IPS DF 4.7 (cell line): ENCODE results near the gene NEO1.
"Not testable (repeated sequence)": the region's sequence is repeated elsewhere in the genome, so short reads cannot be mapped to it uniquely, and the experiment has no call there.

Experiments used
- DNase-seq: peaks from one replicate; pipeline ENCODE4 v3.0.0-alpha.2; 2013; ENCODE audit warnings: low spot score; ENCODE audit errors: extremely low read depth

NEO1 gene

DNA sequence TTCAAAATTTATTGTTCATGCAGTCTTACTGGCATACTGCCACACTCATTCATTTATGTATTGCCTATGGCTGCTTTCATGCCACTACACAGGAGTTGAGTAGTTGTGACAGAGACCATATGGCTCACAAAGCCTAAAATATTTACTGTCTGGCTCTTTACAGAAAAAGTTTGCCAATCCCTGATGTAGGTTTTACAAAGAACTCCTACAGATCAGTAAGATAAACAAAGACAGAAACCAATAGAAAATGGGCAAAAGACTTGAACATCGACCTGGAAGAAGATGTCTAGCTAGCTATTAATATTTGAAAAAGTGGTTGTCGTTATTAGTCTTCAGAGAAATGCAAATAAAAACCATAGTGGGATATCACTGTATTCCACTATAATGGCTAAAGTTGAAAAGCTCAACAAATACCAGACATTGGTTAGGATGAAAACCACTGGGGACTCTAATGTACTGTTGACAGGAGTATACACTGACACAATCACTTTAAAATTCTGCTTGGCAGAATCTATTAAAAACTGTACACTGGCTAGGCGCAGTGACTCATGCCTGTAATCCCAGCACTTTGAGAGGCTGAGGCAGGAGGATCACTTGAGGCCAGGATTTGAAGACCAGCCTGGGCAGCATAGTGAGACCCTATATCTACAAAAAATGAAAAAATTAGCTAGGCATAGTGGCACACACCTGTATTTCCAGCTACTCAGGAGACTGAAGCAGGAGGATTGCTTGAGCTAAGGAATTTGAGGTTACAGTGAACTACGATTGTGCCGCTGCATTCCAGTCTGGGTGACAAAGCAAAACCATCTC lies 87.7 kb downstream of the NEO1 start:
- DNase-seq: no peak

DNA sequence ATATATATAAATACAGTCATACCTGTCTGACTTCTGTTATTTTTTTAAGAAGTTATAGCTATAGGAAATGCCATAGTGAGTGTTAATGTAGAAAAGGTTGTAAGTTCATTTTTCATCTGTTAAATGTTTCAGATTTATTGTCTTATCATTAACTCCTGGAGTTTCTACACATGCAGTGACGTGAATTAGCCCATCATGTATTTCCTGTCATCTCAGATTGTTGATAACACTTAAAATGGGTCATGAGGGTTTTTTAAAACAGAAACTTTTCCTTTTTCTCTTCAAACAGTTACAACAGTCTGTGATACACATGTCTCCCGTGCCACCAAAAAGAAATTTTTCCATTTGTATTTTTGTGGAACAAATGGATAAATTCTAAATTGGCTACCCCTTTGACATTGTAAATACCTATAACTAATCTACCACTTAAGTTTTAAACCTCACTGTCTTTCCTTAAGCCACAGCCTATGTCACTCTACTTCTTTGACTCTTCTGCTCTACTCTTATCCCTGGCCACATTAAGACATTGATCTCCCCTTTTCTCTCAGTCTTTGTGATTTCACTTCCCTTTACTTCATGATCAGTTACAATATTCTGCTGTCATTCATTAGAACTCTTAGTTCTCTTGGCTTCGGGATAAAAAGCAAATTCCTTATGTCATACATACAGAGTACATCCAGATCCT lies 89.1 kb downstream of the NEO1 start:
- DNase-seq: no peak

DNA sequence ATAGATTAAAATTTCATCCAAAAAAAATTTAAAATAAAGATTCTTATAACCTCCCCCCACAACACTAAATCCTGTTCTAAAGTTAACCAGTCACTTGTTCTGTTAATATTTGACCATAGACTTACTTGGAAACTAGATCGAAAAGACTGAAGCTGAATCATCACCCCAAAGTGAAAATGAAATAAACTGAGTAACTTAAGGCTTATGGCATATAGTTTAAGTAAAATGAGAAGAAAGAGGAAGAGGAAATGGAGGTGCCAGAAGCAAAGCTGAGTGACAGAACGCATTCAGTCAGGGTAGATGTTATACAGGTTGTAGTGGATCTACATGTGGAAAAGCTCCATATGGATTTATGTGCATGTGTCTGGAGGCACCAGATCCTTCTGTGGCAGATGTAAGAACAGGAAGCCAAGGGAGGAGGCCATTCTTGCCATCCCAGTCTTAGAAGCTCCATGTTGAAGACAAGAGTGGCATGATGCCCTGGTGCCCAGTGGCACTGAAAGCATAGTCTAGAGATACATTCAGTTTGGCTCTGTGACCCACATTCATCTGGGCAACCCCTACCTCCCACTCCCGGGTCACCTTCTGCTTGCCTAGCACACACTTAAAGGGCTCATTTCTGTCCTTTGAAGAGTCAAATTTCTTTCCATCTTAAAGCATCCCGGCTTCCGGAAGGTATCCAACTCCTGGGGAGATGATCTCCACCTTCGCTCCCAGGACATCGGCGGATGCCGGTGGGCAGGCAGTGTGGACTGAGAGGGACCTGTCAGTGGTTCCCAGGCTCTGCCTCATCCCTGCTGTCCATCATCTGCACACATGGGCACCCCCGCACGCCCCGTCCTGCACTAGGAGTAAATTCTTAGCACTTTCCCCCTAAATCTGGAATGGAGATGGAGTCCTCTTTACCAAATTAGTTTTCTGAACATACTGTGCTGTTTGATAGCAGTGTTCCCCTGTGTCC lies 90.8 kb downstream of the NEO1 start:
- DNase-seq: no peak

DNA sequence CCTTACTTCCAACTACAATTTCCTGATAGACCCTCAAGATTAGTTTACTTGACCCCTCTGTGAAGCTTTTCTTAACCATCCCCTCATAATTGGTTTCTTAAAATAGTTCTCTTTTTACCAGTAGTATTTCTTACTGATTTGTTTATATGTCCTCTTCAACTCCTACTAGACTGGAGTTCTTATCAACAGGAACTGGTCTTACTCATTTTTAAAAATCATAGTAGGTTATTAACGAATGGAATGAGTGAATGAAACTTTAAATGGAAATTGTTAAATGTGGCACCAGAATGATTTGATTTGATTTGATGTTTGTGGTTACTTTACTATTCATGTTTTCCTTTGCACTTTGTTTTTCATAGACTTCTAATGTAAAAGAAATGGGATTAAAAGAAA lies 91.5 kb downstream of the NEO1 start:
- DNase-seq: no peak

DNA sequence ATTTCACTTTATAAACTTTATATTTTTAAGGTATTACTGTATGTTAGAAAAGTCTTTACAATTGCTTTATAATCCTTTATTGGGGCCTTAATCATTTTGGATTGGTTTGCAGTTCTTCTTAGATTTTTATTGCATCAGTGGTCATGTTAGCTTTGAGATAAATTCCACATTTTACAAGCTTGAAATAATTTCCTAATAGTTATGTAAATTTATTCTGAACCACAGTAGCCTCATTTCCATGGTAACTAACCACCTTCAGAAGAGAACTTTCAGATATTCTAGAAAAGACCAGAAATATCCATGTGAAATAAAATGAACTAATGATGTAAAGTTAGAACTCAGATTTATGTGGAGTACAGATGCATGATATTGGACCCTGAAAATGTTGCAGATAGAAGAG lies 94.2 kb downstream of the NEO1 start:
- no peak for DNase-seq

DNA sequence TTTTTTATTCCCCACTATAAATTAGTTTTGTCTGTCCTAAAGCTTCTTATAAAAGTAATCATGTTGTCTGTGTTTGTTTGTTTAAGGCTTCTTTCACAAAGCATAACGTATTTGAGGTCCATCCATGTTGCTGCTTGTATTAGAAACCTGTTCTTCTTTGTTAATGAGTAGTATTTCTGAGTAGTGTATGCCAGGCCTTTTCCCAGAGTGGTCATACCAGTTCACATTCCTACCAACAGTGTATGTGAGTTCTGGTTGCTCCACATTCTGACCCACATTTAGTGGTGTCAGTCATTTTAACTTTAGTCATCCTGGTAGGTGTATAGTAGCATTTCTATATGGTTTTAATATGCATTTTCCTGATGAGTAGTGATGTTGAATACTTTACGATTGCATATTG lies 98.6 kb downstream of the NEO1 start:
- DNase-seq: no peak

DNA sequence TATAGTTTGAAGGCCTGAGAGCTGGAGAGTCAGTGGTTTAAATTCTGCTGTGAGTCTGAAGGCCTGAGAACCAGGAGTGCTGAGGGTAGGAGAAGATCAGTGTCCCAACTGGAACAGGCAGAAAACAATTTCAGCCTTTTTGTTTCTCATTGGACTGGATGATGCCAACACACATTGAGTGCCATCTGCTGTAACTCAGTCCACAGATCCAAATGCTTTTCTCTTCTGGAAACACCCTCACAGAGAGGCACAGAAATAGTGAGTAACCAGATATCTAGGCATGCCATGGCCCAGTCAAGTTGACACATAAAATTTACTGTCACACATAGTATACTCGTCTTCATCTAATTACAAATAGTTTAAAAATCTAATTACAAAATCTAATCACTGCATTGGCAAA lies 100.8 kb downstream of the NEO1 start:
- no peak for DNase-seq

DNA sequence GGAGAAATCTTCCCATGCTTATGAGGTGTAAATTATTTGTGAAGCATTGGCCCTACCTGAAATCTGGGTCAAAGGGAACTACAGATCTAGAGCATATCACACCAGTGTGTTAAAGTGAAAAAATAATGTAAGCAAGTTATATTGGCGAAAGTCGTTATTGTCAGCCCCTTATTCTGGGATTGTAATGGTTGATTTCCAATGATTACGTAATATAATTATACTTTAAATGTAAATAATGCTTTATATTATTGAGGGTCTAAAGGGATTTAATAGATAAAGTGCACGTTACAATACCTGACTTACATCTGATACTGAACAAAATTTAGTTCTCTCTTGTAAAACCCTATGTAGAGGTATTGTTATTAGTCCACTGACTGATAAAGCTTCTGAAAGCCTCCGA lies 101.2 kb downstream of the NEO1 start:
- DNase-seq: no peak

DNA sequence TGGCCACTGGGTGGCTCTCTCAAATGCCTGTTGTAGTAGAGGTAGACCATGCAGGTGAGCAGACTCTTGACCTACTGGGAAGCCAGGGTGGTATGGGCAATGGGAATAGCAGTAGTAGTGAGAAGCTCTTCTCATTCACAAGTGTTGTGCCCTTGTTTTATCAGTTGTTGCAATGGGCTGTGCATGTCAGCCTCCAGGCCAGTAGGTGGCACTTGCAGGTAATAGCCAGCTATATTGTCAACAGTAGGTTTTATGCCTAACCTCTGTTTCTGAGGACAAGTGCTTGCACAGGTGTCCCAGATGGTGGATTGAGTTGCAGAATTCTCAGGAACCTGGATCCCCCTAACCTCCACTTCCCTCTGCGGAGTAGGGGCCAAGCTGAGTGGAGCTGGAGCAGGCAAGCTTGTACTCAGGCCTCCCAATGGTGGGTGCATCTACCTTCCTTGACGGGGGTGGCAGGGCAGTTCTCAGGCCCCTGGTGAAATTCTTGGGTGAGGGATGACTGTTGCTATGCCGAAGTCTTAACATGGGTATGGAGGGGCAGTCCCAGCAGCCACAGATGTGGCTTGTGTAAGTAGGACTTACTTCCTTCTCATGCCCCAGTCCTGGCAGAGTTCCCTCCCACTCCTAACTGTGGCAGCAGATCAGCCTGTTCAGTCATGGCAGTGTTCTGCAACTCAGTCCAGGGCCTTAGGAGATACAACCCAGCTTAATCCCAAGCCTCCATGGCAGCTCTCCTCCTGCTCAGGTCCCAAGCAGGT lies 104.3 kb downstream of the NEO1 start:
- no peak for DNase-seq

DNA sequence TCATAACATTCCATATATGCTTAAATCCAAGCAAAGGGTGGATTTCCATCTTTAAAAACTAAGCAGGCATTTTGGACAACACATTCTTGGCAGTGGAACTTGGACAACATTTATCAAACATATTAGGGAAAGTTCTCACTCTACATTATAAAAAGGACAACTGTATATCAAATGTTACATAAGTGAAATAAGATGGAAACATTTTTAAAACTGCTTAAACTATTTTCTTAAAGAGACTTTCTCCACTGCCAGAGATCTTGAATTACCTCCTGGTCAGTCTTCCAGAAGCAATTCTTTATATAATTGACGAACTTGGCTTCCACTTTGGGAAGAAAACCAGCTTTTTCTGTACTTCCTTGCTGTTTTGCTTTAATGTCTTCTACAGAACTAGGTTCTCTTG lies 109.3 kb downstream of the NEO1 start:
- no peak for DNase-seq

DNA sequence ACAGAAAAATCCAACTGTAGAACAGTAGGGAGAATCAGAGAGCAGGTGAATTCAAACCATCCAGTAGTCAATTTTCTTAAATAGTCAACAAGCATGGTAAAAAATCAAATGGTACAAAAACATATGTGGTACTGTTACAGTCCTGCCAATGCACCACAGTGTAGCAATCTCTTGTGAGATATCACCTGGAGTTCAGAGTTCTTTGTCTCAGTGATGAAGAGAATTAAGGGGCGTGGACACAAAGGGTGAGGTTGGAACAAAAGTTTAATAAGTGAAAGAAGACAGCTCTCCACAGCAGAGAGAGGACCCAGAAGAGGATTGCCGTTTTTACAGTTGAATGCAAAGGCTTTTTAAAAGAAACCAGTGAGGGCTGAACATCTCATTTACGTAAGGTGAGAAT lies 113.2 kb downstream of the NEO1 start:
- DNase-seq: no peak

DNA sequence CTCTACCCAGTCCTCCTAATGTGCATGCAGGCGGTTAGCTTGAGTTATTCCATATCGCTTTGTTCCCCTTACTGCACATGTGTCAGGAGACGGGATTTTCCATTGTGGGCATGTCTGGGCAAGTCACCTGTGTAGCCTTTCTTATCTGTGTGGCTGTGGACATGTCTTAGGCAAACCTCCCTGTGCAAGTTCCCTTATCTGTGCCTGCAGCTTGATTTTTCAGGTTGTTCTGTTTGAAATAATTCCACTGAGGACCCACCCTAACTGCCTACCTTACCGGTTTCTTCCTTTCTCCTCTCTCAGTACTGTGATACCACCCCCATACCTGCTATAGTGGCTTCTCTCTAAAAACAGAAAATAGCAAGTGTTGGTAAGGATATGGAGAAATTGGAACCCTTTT lies 113.6 kb downstream of the NEO1 start:
- DNase-seq: no peak

DNA sequence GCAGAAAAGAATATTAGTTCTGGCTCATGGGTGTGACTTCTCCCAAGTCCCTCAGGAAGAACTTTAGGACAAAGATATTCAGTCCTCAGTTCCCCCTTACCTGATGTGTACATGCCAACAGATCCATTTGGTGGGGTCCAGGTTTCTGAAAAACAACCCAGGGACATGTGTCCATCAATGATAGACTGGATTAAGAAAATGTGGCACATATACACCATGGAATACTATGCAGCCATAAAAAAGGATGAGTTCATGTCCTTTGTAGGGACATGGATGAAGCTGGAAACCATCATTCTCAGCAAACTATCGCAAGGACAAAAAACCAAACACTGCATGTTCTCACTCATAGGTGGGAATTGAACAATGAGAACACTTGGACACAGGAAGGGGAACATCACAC lies 114.4 kb downstream of the NEO1 start:
- not testable (repeated sequence) for DNase-seq

DNA sequence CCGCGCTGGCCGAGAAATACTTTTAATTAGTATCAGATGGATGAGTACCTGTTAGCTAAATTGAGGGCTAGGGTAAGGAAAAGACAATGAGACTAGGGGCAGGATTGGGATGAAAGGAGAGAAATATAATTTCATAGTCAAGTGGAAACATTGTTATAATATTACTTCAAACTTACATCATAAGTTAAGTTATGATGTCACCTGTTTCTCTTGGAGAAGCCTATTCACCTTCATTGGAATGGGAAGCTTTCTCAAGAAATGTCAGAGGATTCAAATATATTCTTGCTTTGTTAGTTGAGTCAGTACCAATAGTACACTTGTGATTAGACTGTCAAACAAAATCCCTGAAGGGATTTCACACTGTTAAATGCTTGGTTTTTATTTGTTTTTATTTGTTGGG lies 116.2 kb downstream of the NEO1 start:
- DNase-seq: no peak

DNA sequence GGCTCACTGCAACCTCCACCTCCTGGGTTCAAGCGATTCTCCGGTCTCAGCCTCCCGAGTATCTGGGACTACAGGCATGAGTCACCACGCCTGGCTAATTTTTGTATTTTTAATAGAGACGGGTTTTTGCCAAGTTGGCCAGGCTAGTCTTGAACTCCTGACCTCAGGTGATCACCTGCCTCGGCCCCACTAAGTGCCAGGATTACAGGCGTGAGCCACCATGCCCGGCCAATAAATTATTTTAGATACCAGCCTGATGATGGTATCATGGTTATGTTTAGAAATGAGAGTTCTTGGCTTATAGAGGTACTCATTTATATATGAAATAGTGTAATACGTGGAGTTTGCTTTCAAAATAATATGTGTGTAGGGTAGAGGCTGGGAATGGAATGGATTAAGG lies 119.4 kb downstream of the NEO1 start:
- DNase-seq: no peak

DNA sequence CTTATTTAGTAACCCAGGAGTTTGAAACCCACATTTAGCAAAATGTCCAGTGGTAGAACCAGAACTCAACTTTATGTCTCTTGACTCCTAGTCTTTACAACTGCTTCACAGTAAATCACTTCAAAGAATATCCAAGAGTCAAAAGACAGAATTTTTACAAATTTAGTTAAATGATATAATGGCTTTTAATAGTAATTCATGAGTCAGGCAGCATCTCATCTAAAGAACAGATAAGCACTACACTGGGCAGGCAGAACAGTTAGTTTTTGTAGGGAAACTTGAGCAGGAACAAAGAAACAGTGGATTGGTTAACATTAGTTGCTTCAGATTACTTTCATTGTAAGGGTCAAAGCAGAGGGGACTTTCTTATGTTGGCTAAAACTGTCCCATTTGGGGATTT lies 120.2 kb downstream of the NEO1 start:
- DNase-seq: no peak

DNA sequence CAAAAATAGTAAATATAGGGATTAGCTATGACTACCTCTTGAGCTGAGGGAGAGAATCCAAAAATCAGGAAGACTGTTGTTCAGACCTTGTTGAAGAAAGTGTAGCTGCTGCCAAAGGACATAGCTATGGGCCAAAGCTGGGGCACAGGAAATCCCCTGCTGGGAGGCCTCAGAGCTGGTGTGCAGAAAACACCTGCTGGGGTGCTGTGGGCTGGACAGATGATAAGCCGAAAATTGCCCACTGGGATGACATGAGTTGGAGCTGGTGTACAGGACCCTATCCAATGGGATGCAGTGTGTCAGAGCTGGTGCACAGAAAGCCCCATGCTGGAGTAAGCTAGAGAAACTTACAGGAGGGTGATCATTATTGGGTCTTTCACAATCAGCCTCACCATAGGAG lies 121.9 kb downstream of the NEO1 start:
- no peak for DNase-seq

DNA sequence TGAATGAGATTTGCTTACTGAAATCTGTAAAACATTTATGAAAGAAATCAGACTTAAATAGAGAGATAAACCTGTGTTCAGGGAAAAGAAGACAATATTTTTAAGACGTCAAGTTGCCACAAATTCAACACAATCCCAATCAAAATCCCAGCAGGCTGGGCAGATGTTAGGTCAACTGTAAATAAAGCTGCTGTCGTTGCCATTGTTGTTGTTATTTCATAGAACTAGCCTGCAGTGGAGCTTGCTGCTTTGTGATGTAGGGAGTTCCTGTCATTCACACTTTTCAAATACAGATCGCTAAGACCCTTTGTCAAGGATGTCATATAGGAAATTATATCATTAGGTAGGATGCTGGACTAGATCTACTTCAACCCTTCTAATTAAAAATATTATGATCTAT lies 123.1 kb downstream of the NEO1 start:
- DNase-seq: no peak

DNA sequence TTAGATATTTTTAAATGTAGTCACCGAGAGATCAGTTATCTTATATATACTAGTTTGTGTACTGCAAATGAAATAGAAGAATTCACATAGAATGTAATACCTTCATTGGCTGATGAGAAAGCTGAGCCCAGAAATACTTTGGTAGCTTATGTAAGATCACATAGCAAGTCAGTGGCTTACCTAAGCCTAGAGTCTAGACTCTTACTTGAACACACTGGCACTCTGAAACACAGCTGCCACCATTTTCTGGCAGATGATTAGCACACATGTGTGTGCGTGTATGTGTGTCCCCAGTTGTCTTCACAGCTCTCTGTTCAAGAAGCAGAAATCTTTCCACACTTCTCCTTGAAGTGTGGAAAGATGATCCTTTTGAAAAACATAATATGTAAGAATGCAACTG lies 124.3 kb downstream of the NEO1 start:
- no peak for DNase-seq

DNA sequence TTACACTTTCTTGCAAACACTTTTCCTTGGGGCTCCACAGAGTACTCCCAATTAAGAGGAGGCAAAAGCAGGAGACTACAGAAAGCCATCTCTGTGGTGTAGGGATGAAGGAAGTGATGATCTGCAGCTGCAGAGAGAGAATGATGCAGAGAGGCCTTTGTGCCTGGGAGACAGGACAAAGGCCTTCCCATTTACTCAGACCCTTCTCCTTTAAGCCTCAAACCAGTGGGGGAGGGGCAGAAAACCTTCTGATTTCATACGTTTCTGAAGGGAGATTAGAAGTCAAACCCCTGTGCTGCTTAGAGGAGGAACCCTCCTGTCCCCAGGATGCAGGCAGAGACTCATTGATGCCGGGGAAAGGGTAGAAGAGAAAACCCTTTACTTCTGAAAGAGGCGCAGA lies 130.8 kb downstream of the NEO1 start:
- DNase-seq: no peak

DNA sequence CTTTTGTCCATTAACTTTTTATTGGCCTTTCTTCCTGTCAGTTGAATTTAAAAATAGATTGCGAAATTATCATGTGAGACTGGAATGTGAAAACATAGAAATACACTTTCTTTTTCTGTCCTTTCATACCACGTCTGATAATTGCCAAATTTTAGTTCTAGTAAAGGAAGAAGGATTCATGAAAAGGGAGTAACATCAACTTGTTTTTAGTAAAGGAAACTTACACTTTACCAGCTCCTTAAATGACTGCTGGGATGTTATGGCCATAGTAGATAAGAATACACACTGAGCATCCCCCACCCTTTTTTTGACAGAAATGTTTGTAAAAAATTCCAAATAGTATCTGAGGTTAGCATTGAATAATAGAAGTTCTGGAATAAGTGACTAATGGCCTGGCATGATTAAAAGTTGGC lies 137.9 kb downstream of the NEO1 start:
- no peak for DNase-seq
